Measurements from ENCODE around the gene ZNF85. TPM values are rescaled to one million over a fixed set of nuclear protein-coding genes. Genes with fewer than 3 reads are reported as not detected.

ZNF85 gene
- total RNA-seq (2022; extraction: Qiagen RNA extraction) = 0.06 to 0.13 TPM (median 0.12 TPM) in 5 replicates

DNA sequence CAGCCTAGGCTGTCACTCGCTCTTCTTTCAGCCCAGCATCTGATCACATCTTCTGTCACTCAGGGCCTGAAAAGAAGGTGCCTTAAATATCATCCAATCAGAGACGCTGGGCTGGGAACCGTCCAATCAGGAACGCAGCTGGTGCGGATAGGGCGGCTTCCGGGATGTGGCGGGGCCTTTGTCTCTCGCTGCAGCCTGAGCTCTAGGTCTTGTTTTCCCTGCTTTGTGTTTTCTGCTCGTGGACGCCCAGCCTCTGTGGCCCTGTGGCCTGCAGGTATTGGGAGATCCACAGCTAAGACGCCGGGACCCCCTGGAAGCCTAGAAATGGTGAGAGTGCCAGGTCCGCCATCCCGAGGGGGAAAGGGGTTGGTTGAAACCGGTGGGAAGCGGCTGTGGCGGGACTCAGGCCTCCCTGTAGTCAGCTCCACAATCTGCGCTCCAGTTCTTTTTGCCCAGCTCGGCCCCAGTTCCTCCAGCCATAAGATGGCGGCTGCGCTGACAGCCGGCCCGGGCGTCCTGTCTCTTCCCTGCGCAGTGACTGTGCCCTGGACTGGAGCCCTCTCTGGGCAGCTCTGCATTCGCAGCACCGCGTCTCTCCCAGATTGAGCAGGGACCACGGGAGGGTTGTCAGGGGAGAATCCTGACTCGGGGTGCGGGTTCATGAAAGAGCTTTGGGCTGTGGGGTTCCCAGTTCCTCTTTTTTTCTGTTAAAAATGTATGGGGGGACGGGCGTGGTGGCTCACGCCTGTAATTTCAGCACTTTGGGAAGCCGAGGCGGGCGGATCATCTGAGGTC is at the start of gene ZNF85:
TSS of gene ZNF85 (plus strand) at position 175 of the 795 bp plus-strand sequence. CDS start at position 325, 150 bp downstream.

Other genes starting within 250 kb of the ZNF85 start
- not detected in 5 replicates for gene ZNF66, start 146.9 kb upstream of the ZNF85 start, total RNA-seq (2022; extraction: Qiagen RNA extraction)
- gene ZNF430, start 97.4 kb downstream of the ZNF85 start, total RNA-seq (2022; extraction: Qiagen RNA extraction) = 1.7 to 2.8 TPM (median 2.3 TPM) in 5 replicates
- 2.2 to 3.2 TPM (median 2.8 TPM) in 5 replicates for gene ZNF714, start 159.0 kb downstream of the ZNF85 start, total RNA-seq (2022; extraction: Qiagen RNA extraction)
- 2.4 to 3.4 TPM (median 3.0 TPM) in 5 replicates for gene ZNF431, start 218.8 kb downstream of the ZNF85 start, total RNA-seq (2022; extraction: Qiagen RNA extraction)

All from A549 treated with AZD2906 at 1 μM for 4 hours (cell line).